Spleen (tissue), 11 donors: ENCODE measurements around the gene TMEM144. TPM values are rescaled to one million over a fixed set of nuclear protein-coding genes. Genes with fewer than 3 reads are reported as not detected.
A peak's percentile ranks its signal among the peaks of the same experiment; 100 is the strongest.

ENCODE experiments used
- DNase-seq: peaks from one replicate; pipeline ENCODE4 v3.0.0-alpha.2; 2020
- H3K27ac ChIP-seq, 8 donors: fragments of 200-600 bp; sonication (generic) in 7 of 8; 1 replicate in 4 of 8; 2 replicates in 4 of 8; pipeline versions ENCODE4 v1.5.0 to v1.8.0; 2016 to 2021; ENCODE audit warnings: inconsistent platforms in 4 of 8, mild to moderate bottlenecking in 4 of 8, moderate library complexity in 1 of 8
- H3K27me3 ChIP-seq, 7 donors: fragments of 200-600 bp; sonication (generic) in 6 of 7; replicated peaks in 1 of 7; 1 replicate in 4 of 7; 2 replicates in 3 of 7; pipeline versions ENCODE4 v1.5.0 to v1.8.0; 2016 to 2021; ENCODE audit warnings: inconsistent platforms in 3 of 7, mild to moderate bottlenecking in 1 of 7
- H3K36me3 ChIP-seq, 6 donors: fragments of 200-600 bp; sonication (generic) in 5 of 6; 1 replicate in 4 of 6; 2 replicates in 2 of 6; pipeline versions ENCODE4 v1.5.0 to v1.8.0; 2016 to 2021; ENCODE audit warnings: inconsistent platforms in 2 of 6
- H3K4me1 ChIP-seq, 6 donors: fragments of 200-600 bp; sonication (generic) in 5 of 6; 1 replicate in 3 of 6; 2 replicates in 3 of 6; pipeline versions ENCODE4 v1.5.0 to v1.8.0; 2016 to 2021; ENCODE audit warnings: inconsistent platforms in 3 of 6
- H3K4me3 ChIP-seq, 8 donors: fragments of 200-600 bp; sonication (generic) in 7 of 8; 1 replicate in 4 of 8; 2 replicates in 4 of 8; pipeline versions ENCODE4 v1.5.0 to v1.8.0; 2016 to 2021; ENCODE audit warnings: inconsistent platforms in 4 of 8, mild to moderate bottlenecking in 4 of 8, moderate library complexity in 2 of 8
- H3K9me3 ChIP-seq, 8 donors: fragments of 200-600 bp; sonication (generic) in 7 of 8; 1 replicate in 4 of 8; 2 replicates in 4 of 8; pipeline versions ENCODE4 v1.5.0 to v1.8.0; 2016 to 2021; ENCODE audit warnings: inconsistent platforms in 4 of 8
- CTCF ChIP-seq, 11 experiments: fragments of 200-600 bp in 7 of 11; fragments of 450-650 bp in 4 of 11; sonication (generic) in 4 of 11; IDR thresholded peaks in 8 of 11; conservative IDR thresholded peaks in 3 of 11; 1 replicate in 7 of 11; 2 replicates in 4 of 11; pipeline versions ENCODE4 v1.4.0 to v1.8.0; 2016 to 2021; ENCODE audit warnings: antibody characterized with exemption in 11 of 11, inconsistent platforms in 4 of 11, mild to moderate bottlenecking in 1 of 11
- POLR2A ChIP-seq, 3 donors: fragments of 450-650 bp; IDR thresholded peaks; one replicate each; pipeline ENCODE4 v1.5.1; 2017; ENCODE audit warnings: antibody characterized with exemption in 3 of 3, mild to moderate bottlenecking in 1 of 3
- POLR2AphosphoS5 ChIP-seq, 3 donors: sonication (generic); formaldehyde crosslinking; IDR thresholded peaks; one replicate each; pipeline ENCODE4 v1.5.1; 2017; ENCODE audit warnings: antibody characterized with exemption in 3 of 3
- WGBS, 5 donors: extraction: QIAGEN DNeasy Blood & Tissue Kit in 3 of 5; methylation state at CpG; one replicate each; pipeline versions ENCODE4 v1.1.5 to v1.1.7; 2013 to 2018; 5-methylcytosine and 5-hydroxymethylcytosine counted together
- intact Hi-C: fragments of 100-400 bp; cut with DNase I; formaldehyde crosslinking; loops from one replicate; pipeline ENCODE4 v1.15.0; 2023; ENCODE audit warnings: low total_unique reads
- polyA plus RNA-seq, 3 donors: library from polyadenylated mRNA; stranded (reverse); fragments of 200-250 nt; gene quantifications; one replicate each; pipeline ENCODE4 v1.2.1, GENCODE V29; 2013
- total RNA-seq, 7 donors: library from RNA; depleted of rRNA in 3 of 7; stranded (reverse); fragments of >200 nt in 3 of 7; fragmentation: NEBNext Ultra II Directional in 4 of 7; extraction: Animal tissue kit (Norgen Biotek cat#: 25700) in 4 of 7; gene quantifications; one replicate each; pipeline versions ENCODE4 v1.1.0 to v1.2.1, GENCODE V29; 2016 to 2021
- donor health status: healthy with polysubstance abuse.
- donor health status: DM: no; HTN: no; CAD: no; lungs with moderate emphysema.
- donor health status: DM: no; HTN: no; CAD: no.
- donor health status: Bipolar disorder and iron deficiency.
- donor health status: healthy.
- donor health status: DM: no; HTN: no; CAD: no.
- donor health status: DM: yes; HTN: yes; CAD: no.

TMEM144 gene
- total and polyA plus RNA-seq, 10 donors: 0.56 to 21.3 (median 5.8) TPM

GRCh38 chr4:158253350-158253980, 43.2 kb downstream of the TMEM144 start:
- Histone ChIP-seq H3K27me3 (no peaks in the 10 kb centered on the region), H3K4me1 (peaks cover 0 to 8% (median 0%) of the 10 kb centered on the region in 6 donors), H3K4me3 (no peak overlapping the region), H3K27ac (no peak overlapping the region), H3K9me3 (no peaks in the 10 kb centered on the region), H3K36me3 (no peaks in the 10 kb centered on the region)
- intact Hi-C loops: loop anchor here (10.0 kb wide), 1 partner anchor 371 kb away; no protein-coding TSS in a partner anchor
- TF ChIP-seq CTCF (IDR thresholded peaks at IDR 0.05 in 8 of 11, conservative IDR thresholded peaks at IDR 0.05 in 3 of 11): peak in 9 of 11 experiments; percentile 8 to 58 (median 38)
- TF ChIP-seq POLR2A (IDR thresholded peaks at IDR 0.05): no peak
- no peak for TF ChIP-seq POLR2AphosphoS5 (IDR thresholded peaks at IDR 0.05)
- WGBS, 5 donors: 23 to 31% (median 27%) methylated on average over 6 of the region's 6 CpGs
- DNase-seq: no peak

GRCh38 chr4:158254292-158254691, 44.0 kb downstream of the TMEM144 start:
- WGBS, 5 donors: 36 to 57% (median 46%) methylated on average over 2 of the region's 2 CpGs
- Histone ChIP-seq H3K4me1 (peaks cover 0 to 8% (median 0%) of the 10 kb centered on the region in 6 donors), H3K27ac (no peak overlapping the region), H3K4me3 (no peak overlapping the region), H3K27me3 (no peaks in the 10 kb centered on the region), H3K9me3 (no peaks in the 10 kb centered on the region), H3K36me3 (no peaks in the 10 kb centered on the region)
- intact Hi-C loops: loop anchor here (10.0 kb wide), 1 partner anchor 371 kb away; no protein-coding TSS in a partner anchor
- no peak for DNase-seq
- TF ChIP-seq POLR2AphosphoS5 (IDR thresholded peaks at IDR 0.05) (no peak), POLR2A (IDR thresholded peaks at IDR 0.05) (no peak), CTCF (IDR thresholded peaks at IDR 0.05 in 8 of 11, conservative IDR thresholded peaks at IDR 0.05 in 3 of 11) (no peak)

GRCh38 chr4:158255727-158256324, 45.5 kb downstream of the TMEM144 start:
- intact Hi-C loops: loop anchor here (10.0 kb wide), 1 partner anchor 369 kb away; no protein-coding TSS in a partner anchor
- WGBS, 5 donors: 34 to 42% (median 39%) methylated on average over 3 of the region's 3 CpGs
- no peak for DNase-seq
- TF ChIP-seq POLR2AphosphoS5 (IDR thresholded peaks at IDR 0.05) (no peak), POLR2A (IDR thresholded peaks at IDR 0.05) (no peak), CTCF (IDR thresholded peaks at IDR 0.05 in 8 of 11, conservative IDR thresholded peaks at IDR 0.05 in 3 of 11) (peak in 9 of 11 experiments; percentile 17 to 75 (median 53))
- H3K36me3 ChIP-seq: no peaks in the 10 kb centered on the region
- H3K27me3 ChIP-seq: no peaks in the 10 kb centered on the region
- H3K27ac ChIP-seq: no peak overlapping the region
- H3K4me3 ChIP-seq: no peak overlapping the region
- H3K4me1 ChIP-seq: peaks cover 0 to 8% (median 0%) of the 10 kb centered on the region in 6 donors
- H3K9me3 ChIP-seq: no peaks in the 10 kb centered on the region

DNA sequence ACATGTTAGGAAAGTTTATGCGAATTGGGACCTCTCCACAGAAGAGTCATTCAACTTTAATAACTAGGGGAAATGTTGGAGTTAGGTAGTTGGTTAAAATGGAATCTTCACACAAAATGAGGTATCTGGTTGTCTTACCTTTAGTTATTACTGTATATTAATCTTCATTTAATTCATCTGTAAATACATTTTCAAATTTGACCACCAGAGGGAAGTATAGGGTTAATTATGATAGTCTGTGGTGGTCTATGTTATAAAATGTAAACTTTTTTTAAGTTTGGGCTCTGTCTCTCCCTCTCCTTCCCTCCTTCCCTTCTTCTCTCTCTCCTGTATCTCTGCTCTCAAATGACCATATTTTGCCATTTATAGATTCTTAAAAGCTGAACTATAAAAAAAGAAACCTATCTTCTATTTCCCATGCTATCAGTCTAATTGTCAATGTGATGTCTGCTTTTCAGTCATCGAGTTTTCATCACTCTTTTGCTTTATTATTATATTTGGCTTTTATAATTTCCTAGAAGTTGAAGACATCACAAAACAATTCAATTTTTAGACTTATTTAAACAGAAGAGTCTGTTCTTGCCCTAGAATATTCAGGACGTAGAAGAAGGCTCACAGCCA, 49.8 kb downstream of the TMEM144 start:
- Histone ChIP-seq H3K9me3 (no peaks in the 10 kb centered on the region), H3K27ac (no peak overlapping the region), H3K36me3 (no peaks in the 10 kb centered on the region), H3K27me3 (no peaks in the 10 kb centered on the region), H3K4me3 (no peak overlapping the region), H3K4me1 (no peaks in the 10 kb centered on the region)
- no peak for DNase-seq
- no peak for TF ChIP-seq POLR2A (IDR thresholded peaks at IDR 0.05)
- no peak for TF ChIP-seq POLR2AphosphoS5 (IDR thresholded peaks at IDR 0.05)
- TF ChIP-seq CTCF (IDR thresholded peaks at IDR 0.05 in 8 of 11, conservative IDR thresholded peaks at IDR 0.05 in 3 of 11): no peak
- WGBS, 5 donors: 53 to 66% (median 57%) methylated on average over 3 of the region's 3 CpGs
- intact Hi-C loops: loop anchor here (10.0 kb wide), 1 partner anchor 365 kb away; no protein-coding TSS in a partner anchor
